GM12864 (cell line): Measurements from ENCODE around the gene SRI.
"Not testable (repeated sequence)": the region's sequence is repeated elsewhere in the genome, so short reads cannot be mapped to it uniquely, and the experiment has no call there.

ENCODE experiments used
- DNase-seq: peaks from one replicate; pipeline ENCODE4 v3.0.0-alpha.2; 2011; ENCODE audit warnings: low read depth
- H3K4me3 ChIP-seq: 2 replicates; pipeline ENCODE4 v1.5.1; 2011; ENCODE audit warnings: mild to moderate bottlenecking, low read depth, low read length, control low read depth
- CTCF ChIP-seq: IDR thresholded peaks from 2 replicates; pipeline ENCODE4 v1.5.1; 2011; ENCODE audit warnings: low read depth, mild to moderate bottlenecking, moderate library complexity, low read length, control low read depth, inconsistent platforms; ENCODE audit errors: missing control alignments

SRI gene, protein sequence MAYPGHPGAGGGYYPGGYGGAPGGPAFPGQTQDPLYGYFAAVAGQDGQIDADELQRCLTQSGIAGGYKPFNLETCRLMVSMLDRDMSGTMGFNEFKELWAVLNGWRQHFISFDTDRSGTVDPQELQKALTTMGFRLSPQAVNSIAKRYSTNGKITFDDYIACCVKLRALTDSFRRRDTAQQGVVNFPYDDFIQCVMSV

GRCh38 chr7:88219781-88220747, at the start of gene SRI:
TSS of gene SRI (minus strand) at chr7:88220038. CDS start at chr7:88220026, 12 bp downstream.
- DNase-seq: peak; percentile 49
- H3K4me3 ChIP-seq: peak within 1 kb of the TSS; percentile 97
- peak; percentile 74 for TF ChIP-seq CTCF

GRCh38 chr7:88269586-88269985, 49.7 kb upstream of the SRI start:
- DNase-seq: no peak
- TF ChIP-seq CTCF: no peak
- H3K4me3 ChIP-seq: no peak overlapping the region

DNA sequence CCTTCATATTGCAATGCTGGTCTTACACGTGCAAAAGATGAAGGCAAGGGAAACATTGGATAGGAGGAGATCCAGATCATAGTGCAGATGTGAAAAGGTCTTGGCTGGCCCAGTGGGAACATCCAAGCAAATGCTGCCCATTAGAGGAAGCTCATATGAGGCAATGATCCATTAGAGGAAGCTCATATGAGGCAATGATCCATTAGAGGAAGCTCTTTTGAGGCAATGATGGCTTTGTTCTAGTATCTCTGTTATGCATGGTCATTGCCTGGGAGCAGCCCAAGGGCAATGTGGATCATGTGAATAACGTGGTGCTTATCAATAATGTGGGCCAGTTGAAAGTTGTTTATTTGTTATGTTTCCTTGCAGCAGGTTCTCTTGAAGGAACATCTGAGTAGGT, 49.0 kb upstream of the SRI start:
- no peak overlapping the region for H3K4me3 ChIP-seq
- DNase-seq: no peak
- no peak for TF ChIP-seq CTCF

DNA sequence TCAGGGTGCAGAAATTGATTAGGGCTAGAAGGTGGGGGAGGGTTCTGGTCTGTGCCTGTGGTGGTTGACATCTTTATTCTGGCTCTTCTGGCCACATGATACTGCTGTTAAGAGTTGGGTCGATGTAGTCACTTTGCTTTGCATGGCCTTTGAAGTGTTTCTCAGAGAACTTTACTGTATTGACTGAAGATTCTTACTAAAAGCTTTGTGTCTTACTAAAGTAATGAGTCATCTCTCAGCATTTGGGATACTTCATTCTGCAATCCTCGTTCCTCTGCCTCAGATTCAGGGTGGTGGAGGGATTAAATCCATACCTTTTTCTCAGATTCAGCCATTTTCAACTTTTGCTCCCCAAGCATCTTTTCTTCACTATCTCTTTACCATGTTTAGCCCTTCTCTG, 48.2 kb upstream of the SRI start:
- H3K4me3 ChIP-seq: no peak overlapping the region
- no peak for TF ChIP-seq CTCF
- no peak for DNase-seq

GRCh38 chr7:88267421-88267820, 47.6 kb upstream of the SRI start:
- TF ChIP-seq CTCF: no peak
- no peak for DNase-seq
- no peak overlapping the region for H3K4me3 ChIP-seq

GRCh38 chr7:88264987-88265386, 45.1 kb upstream of the SRI start:
- H3K4me3 ChIP-seq, DNase-seq: not testable (repeated sequence)

GRCh38 chr7:88262562-88262961, 42.7 kb upstream of the SRI start:
- no peak for DNase-seq
- H3K4me3 ChIP-seq: no peak overlapping the region
- TF ChIP-seq CTCF: no peak
